ENCODE results near the gene EIF4EBP3. TPM values are rescaled to one million over a fixed set of nuclear protein-coding genes. Genes with fewer than 3 reads are reported as not detected.

Gene EIF4EBP3
- total and polyA plus RNA-seq, 10 donors: 11.5 to 75.6 (median 21.0) TPM

DNA sequence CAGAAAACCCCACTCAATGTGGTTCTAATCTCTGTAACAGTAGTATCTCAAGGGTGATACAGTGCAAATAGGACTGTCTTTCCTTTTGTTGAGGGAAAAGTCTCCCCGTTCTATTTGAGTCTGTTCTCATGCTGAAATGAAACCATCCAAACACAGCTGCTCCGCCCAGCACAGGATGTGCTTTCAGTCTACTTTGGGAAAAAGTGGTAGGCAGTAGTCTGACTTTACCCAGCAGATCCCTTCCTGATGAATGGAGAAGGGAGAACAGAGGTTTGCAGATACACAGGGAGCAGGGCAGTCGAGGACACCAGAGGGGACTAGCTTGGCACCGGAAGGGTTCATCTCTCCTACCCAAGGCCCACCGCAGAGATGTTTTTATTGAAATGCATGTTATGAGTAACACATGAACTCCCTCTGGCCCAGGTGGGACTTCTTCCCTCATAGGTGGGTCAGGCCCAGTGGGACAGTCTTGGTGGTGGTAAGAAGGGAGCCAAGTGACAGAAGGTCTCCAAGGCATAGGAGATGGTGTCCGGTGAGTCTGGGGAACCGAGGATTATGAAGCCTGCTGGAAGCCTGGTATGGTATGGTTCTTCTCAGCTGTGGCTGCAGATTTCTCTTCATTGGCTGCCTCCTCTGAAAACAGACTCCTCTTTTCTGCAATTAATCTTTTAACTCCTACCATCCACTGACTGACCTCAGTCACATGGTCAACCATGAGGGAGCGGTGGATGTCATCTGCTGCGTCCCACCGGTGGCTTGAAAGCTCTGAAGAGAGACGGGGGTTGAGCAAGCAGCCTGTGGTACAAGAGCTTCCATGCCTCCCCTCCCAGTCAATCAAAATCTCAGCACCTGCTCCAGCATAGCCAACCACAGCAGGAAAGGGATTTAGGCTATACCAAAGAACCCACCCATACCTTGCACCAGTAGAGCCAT is 3.0 kb downstream of the EIF4EBP3 start:
- TF ChIP-seq CTCF (IDR thresholded peaks at IDR 0.05 in 8 of 11, conservative IDR thresholded peaks at IDR 0.05 in 3 of 11): no peak
- no peak for TF ChIP-seq POLR2A (IDR thresholded peaks at IDR 0.05)
- TF ChIP-seq POLR2AphosphoS5 (IDR thresholded peaks at IDR 0.05): no peak
- Histone ChIP-seq H3K4me3 (no peak overlapping the region), H3K4me1 (peaks cover 17 to 74% (median 67%) of the 10 kb centered on the region in 6 donors), H3K27me3 (replicated peaks in 1 of 7) (no peaks in the 10 kb centered on the region), H3K36me3 (peaks cover 0 to 55% (median 32%) of the 10 kb centered on the region in 6 donors), H3K9me3 (no peaks in the 10 kb centered on the region), H3K27ac (peak overlapping the region in 7 of 8 donors; percentile 51 to 98 (median 93))
- 87 to 92% (median 89%) methylated on average over 11 of the region's 11 CpGs for WGBS, 5 donors
- intact Hi-C loops (cut with DNase I; ENCODE audit: low total_unique reads): no loop called here
- DNase-seq: no peak

GRCh38 chr5:140551872-140552271 is 4.4 kb downstream of the EIF4EBP3 start:
- intact Hi-C loops (cut with DNase I; ENCODE audit: low total_unique reads): no loop called here
- no peak for DNase-seq
- no peak overlapping the region for H3K4me3 ChIP-seq
- no peak overlapping the region for H3K27ac ChIP-seq
- TF ChIP-seq POLR2AphosphoS5 (IDR thresholded peaks at IDR 0.05) (peak in 1 of 3 donors; percentile 11), POLR2A (IDR thresholded peaks at IDR 0.05) (no peak), CTCF (IDR thresholded peaks at IDR 0.05 in 8 of 11, conservative IDR thresholded peaks at IDR 0.05 in 3 of 11) (no peak)
- H3K4me1 ChIP-seq: peaks cover 27 to 80% (median 74%) of the 10 kb centered on the region in 6 donors
- 91 to 100% (median 93%) methylated on average over 4 of the region's 4 CpGs for WGBS, 5 donors
- peaks cover 0 to 53% (median 32%) of the 10 kb centered on the region in 6 donors for H3K36me3 ChIP-seq
- no peaks in the 10 kb centered on the region for H3K9me3 ChIP-seq
- H3K27me3 ChIP-seq (replicated peaks in 1 of 7): no peaks in the 10 kb centered on the region

DNA sequence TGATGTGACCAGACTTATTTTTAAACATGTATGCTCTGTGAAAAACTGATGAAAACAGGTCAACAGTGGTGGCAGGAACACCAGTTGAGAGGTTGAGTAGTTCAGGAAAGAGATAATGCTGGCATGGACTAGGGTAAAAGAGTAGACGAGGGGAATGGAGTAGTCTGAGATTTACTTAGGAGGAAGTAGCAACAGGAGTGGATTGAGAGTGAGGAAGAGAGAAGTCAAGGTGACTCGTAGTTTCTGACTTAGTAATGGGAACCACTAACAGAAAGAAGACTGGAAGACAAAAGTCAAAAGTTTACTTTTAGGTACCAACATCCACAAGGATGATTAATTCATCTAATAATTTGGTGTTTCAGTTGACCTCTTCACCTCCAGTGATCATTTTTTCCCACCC is 6.2 kb downstream of the EIF4EBP3 start:
- Histone ChIP-seq H3K36me3 (peaks cover 0 to 51% (median 32%) of the 10 kb centered on the region in 6 donors), H3K27me3 (replicated peaks in 1 of 7) (no peaks in the 10 kb centered on the region), H3K27ac (peak overlapping the region in 5 of 8 donors; percentile 37 to 95 (median 65)), H3K9me3 (no peaks in the 10 kb centered on the region), H3K4me3 (peak overlapping the region in 1 of 8 donors; percentile 2), H3K4me1 (peaks cover 28 to 79% (median 64%) of the 10 kb centered on the region in 6 donors)
- TF ChIP-seq POLR2AphosphoS5 (IDR thresholded peaks at IDR 0.05) (no peak), POLR2A (IDR thresholded peaks at IDR 0.05) (no peak), CTCF (IDR thresholded peaks at IDR 0.05 in 8 of 11, conservative IDR thresholded peaks at IDR 0.05 in 3 of 11) (no peak)
- 22 to 45% (median 30%) methylated on average over 2 of the region's 2 CpGs for WGBS, 5 donors
- DNase-seq: no peak
- intact Hi-C loops (cut with DNase I; ENCODE audit: low total_unique reads): no loop called here

DNA sequence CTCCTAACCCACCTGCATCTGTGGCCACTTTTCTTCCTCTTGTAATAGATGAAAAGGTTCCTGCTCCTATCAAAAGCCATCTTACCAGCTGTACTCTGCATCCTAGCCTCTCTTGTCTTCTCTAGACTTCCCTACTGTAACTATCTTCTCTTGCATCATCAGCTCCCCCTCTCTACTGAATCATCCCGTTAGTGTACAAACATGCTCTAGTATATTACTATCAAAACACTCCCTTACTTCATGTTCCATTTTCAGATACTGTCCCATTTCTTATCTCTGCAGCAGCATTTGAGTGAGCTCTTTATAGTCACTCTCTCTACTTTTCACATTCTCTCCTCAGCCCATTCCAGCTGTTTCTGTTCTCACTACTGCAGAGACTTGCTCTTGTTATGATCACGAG is 7.0 kb downstream of the EIF4EBP3 start:
- 55 to 83% (median 61%) methylated on average over 2 of the region's 2 CpGs for WGBS, 5 donors
- H3K9me3 ChIP-seq: no peaks in the 10 kb centered on the region
- no peaks in the 10 kb centered on the region for H3K27me3 ChIP-seq (replicated peaks in 1 of 7)
- no peak overlapping the region for H3K4me3 ChIP-seq
- peak overlapping the region in 5 of 8 donors; percentile 39 to 95 (median 65) for H3K27ac ChIP-seq
- no peak for TF ChIP-seq CTCF (IDR thresholded peaks at IDR 0.05 in 8 of 11, conservative IDR thresholded peaks at IDR 0.05 in 3 of 11)
- no peak for TF ChIP-seq POLR2AphosphoS5 (IDR thresholded peaks at IDR 0.05)
- TF ChIP-seq POLR2A (IDR thresholded peaks at IDR 0.05): no peak
- DNase-seq: no peak
- peaks cover 21 to 71% (median 57%) of the 10 kb centered on the region in 6 donors for H3K4me1 ChIP-seq
- intact Hi-C loops (cut with DNase I; ENCODE audit: low total_unique reads): no loop called here
- H3K36me3 ChIP-seq: peaks cover 0 to 46% (median 31%) of the 10 kb centered on the region in 6 donors

Measured in spleen (tissue), 11 donors.